SK-N-SH (cell line): ENCODE results near the gene PBX2. TPM values are rescaled to one million over a fixed set of nuclear protein-coding genes. Genes with fewer than 3 reads are reported as not detected.

Experiments
- CTCF ChIA-PET: fragments of 300-600, 350-600 bp; formaldehyde crosslinking; extraction: SDS; loops from one replicate; lab custom pipeline; 2021; lab: Yijun Ruan, JAX
- POLR2A ChIA-PET: fragments of 350-600 bp; sonication (Branson Sonifier 250); formaldehyde crosslinking; extraction: SDS; loops from one replicate; lab custom pipeline; 2020; ENCODE audit warnings: antibody characterized with exemption, inconsistent platforms; lab: Yijun Ruan, JAX
- DNase-seq: peaks from one replicate; pipeline ENCODE4 v3.0.0; 2012
- H2AFZ ChIP-seq: fragments of 200-600 bp; sonication (generic); 2 replicates; pipeline ENCODE4 v1.8.1; 2016; ENCODE audit warnings: antibody characterized with exemption, mild to moderate bottlenecking, low read depth
- H3F3A ChIP-seq: fragments of 200-600 bp; sonication (generic); replicated peaks from 2 replicates; pipeline ENCODE3; 2016; ENCODE audit warnings: antibody characterized with exemption, mild to moderate bottlenecking; ENCODE audit not compliant: insufficient read depth
- H3K27ac ChIP-seq, 2 experiments: fragments of 200-500 bp in 1 of 2; fragments of 200-600 bp in 1 of 2; sonication (Bioruptor generic) in 1 of 2; sonication (generic), shearing (Covaris generic) in 1 of 2; 2 replicates each; pipeline versions ENCODE4 v1.5.1 to v1.6.1; 2014 to 2016; ENCODE audit warnings: low read depth in 2 of 2, inconsistent platforms in 1 of 2, low read length in 1 of 2, mild to moderate bottlenecking in 1 of 2, mixed read lengths in 1 of 2
- H3K27me3 ChIP-seq: fragments of 200-600 bp; sonication (generic), shearing (Covaris generic); 2 replicates; pipeline ENCODE4 v1.6.1; 2016; ENCODE audit warnings: mixed run types; ENCODE audit not compliant: insufficient read depth
- H3K36me3 ChIP-seq, 2 experiments: fragments of 200-500 bp in 1 of 2; fragments of 200-600 bp in 1 of 2; sonication (Bioruptor generic) in 1 of 2; sonication (generic) in 1 of 2; replicated peaks in 1 of 2; 2 replicates each; pipeline versions ENCODE3 to v1.5.1; 2014 to 2016; ENCODE audit warnings: low read length in 1 of 2, mild to moderate bottlenecking in 1 of 2; ENCODE audit not compliant: insufficient read depth in 2 of 2, control insufficient read depth in 1 of 2
- H3K4me1 ChIP-seq, 2 experiments: fragments of 200-500 bp in 1 of 2; fragments of 200-600 bp in 1 of 2; sonication (Bioruptor generic) in 1 of 2; sonication (generic), shearing (Covaris generic) in 1 of 2; 2 replicates each; pipeline versions ENCODE4 v1.5.1 to v1.6.1; 2014 to 2016; ENCODE audit warnings: low read depth in 1 of 2, low read length in 1 of 2, mixed run types in 1 of 2; ENCODE audit not compliant: insufficient read depth in 2 of 2, control insufficient read depth in 1 of 2
- H3K4me2 ChIP-seq: fragments of 200-600 bp; sonication (generic), shearing (Covaris generic); 2 replicates; pipeline ENCODE4 v1.6.1; 2017; ENCODE audit warnings: mixed run types
- H3K4me3 ChIP-seq, 2 experiments: fragments of 200-500 bp in 1 of 2; fragments of 200-600 bp in 1 of 2; sonication (Bioruptor generic) in 1 of 2; sonication (generic), shearing (Covaris generic) in 1 of 2; 2 replicates each; pipeline versions ENCODE4 v1.5.1 to v1.8.1; 2014 to 2016; ENCODE audit warnings: low read depth in 2 of 2, inconsistent platforms in 1 of 2, low read length in 1 of 2, mild to moderate bottlenecking in 1 of 2, mixed read lengths in 1 of 2, moderate library complexity in 1 of 2
- H3K79me2 ChIP-seq: fragments of 200-600 bp; sonication (generic); 2 replicates; pipeline ENCODE4 v1.8.1; 2017; ENCODE audit warnings: mild to moderate bottlenecking; ENCODE audit not compliant: insufficient read depth
- H3K9ac ChIP-seq: fragments of 200-600 bp; sonication (generic); 2 replicates; pipeline ENCODE4 v1.6.1; 2017; ENCODE audit warnings: mixed run types
- H3K9me2 ChIP-seq: fragments of 200-600 bp; sonication (generic); 2 replicates; pipeline ENCODE4 v1.6.1; 2017; ENCODE audit warnings: mixed run types
- H3K9me3 ChIP-seq: fragments of 200-600 bp; sonication (generic); 2 replicates; pipeline ENCODE4 v1.6.1; 2017; ENCODE audit warnings: mixed run types, mild to moderate bottlenecking, moderate library complexity
- H4K20me1 ChIP-seq: fragments of 200-600 bp; sonication (generic); 2 replicates; pipeline ENCODE4 v1.6.1; 2017; ENCODE audit warnings: mild to moderate bottlenecking, mixed run types; ENCODE audit not compliant: insufficient read depth
- CTCF ChIP-seq: fragments of 200-600 bp; sonication (generic); IDR thresholded peaks from 2 replicates; pipeline ENCODE4 v1.6.1; 2017; ENCODE audit warnings: antibody characterized with exemption, mild to moderate bottlenecking, moderate library complexity
- ELF1 ChIP-seq: IDR thresholded peaks from 2 replicates; pipeline ENCODE4 v1.4.0; 2012
- FOSL2 ChIP-seq: IDR thresholded peaks from 2 replicates; pipeline ENCODE4 v1.4.0; 2012; ENCODE audit warnings: low read depth, mild to moderate bottlenecking, moderate library complexity, borderline replicate concordance
- FOXJ3 ChIP-seq: sonication (generic); formaldehyde crosslinking; IDR thresholded peaks from 2 replicates; pipeline ENCODE4 v1.5.1; 2020; ENCODE audit warnings: mild to moderate bottlenecking, missing genetic modification reagents
- GABPA ChIP-seq: IDR thresholded peaks from 2 replicates; pipeline ENCODE4 v1.4.0; 2012; ENCODE audit warnings: low read depth, mild to moderate bottlenecking
- POLR2AphosphoS5 ChIP-seq: IDR thresholded peaks from 2 replicates; pipeline ENCODE4 v1.6.1; 2012; ENCODE audit warnings: low read depth, low read length
- RAD21 ChIP-seq: IDR thresholded peaks from 2 replicates; pipeline ENCODE4 v1.6.1; 2012; ENCODE audit warnings: mild to moderate bottlenecking, low read length
- RCOR1 ChIP-seq: fragments of 150-350 bp; IDR thresholded peaks from 2 replicates; pipeline ENCODE4 v1.6.1; 2017; ENCODE audit warnings: antibody characterized with exemption, low read length
- RFX5 ChIP-seq: IDR thresholded peaks from 2 replicates; pipeline ENCODE4 v1.6.1; 2012; ENCODE audit warnings: mild to moderate bottlenecking, improper control_type of control experiment, low read length
- RXRA ChIP-seq: IDR thresholded peaks from 2 replicates; pipeline ENCODE4 v1.4.0; 2012; ENCODE audit warnings: low read depth, mild to moderate bottlenecking, borderline replicate concordance
- USF1 ChIP-seq: IDR thresholded peaks from 2 replicates; pipeline ENCODE4 v1.4.0; 2012; ENCODE audit warnings: low read depth, borderline replicate concordance
- YY1 ChIP-seq: IDR thresholded peaks from 2 replicates; pipeline ENCODE4 v1.4.0; 2012; ENCODE audit warnings: low read depth, mild to moderate bottlenecking
- WGBS: methylation state at CpG from one replicate; pipeline ENCODE4 v1.1.6; 2017; ENCODE audit warnings: low lambda C conversion rate; 5-methylcytosine and 5-hydroxymethylcytosine counted together
- polyA plus RNA-seq, 3 experiments: library from polyadenylated mRNA; depleted of rRNA; stranded (reverse); fragments of >200 nt; gene quantifications; 2 replicates each; pipeline ENCODE4 v1.2.3, GENCODE V29; 2012
- TF ChIP-seq, protein P1 (sequence below): IDR thresholded peaks from 2 replicates; pipeline ENCODE4; 2012

The PBX2 gene
- polyA plus RNA-seq, 1 of the 3 experiments (the other 2 are of a cell fraction), result 74.5 TPM

DNA sequence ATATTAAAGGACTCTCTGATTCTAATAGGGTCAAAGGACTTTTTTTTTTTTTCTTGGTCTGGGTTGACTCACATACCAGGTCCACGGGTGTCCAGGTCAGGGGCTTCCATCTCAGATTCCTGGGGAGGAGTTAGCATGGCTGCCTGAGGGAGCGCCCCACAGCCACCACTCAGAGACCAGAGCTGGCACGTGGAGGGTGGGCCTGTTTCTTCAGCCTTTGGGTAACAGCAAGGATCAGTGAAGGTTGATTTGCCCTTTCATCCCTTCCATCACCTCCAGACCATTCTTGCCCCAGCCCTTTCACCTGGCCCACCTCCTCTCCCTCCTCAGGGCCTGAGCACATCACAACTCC is 8.3 kb upstream of the PBX2 start:
- CTCF ChIA-PET, result interaction anchor here (0.6 kb wide), 1 partner anchor 268 kb away, joined by 3 read pairs; no protein-coding TSS in a partner anchor
- POLR2A ChIA-PET, result no interaction called here
- H3K27ac ChIP-seq, result no peak overlapping the region

More for the DNA sequence above, 8.3 kb upstream of the PBX2 start:
- Histone ChIP-seq H3K4me2 (no peak overlapping the region), H3K36me3 (no peaks in the 10 kb centered on the region), H3K9me3 (no peaks in the 10 kb centered on the region), H3K79me2 (no peaks in the 10 kb centered on the region), H3K4me1 (peaks cover 6 to 14% of the 10 kb centered on the region in 2 experiments; a peak in 1 of 4 replicates), H2AFZ (no peak overlapping the region), H3K4me3 (no peak overlapping the region), H3K27me3 (peaks cover 5% of the 10 kb centered on the region; the same call in 1 of the 2 replicates), H3F3A (peaks cover 13% of the 10 kb centered on the region), H4K20me1 (no peaks in the 10 kb centered on the region), H3K9ac (no peak overlapping the region), H3K9me2 (no peaks in the 10 kb centered on the region)
- no peak for DNase-seq
- TF ChIP-seq RFX5 (no peak), POLR2AphosphoS5 (no peak), RXRA (no peak), YY1 (no peak), USF1 (no peak), FOSL2 (no peak), FOXJ3 (CRISPR knock-in tag) (no peak), RAD21 (no peak), RCOR1 (no peak), ELF1 (no peak), CTCF (no peak), GABPA (no peak)
- TF ChIP-seq, protein P1, sequence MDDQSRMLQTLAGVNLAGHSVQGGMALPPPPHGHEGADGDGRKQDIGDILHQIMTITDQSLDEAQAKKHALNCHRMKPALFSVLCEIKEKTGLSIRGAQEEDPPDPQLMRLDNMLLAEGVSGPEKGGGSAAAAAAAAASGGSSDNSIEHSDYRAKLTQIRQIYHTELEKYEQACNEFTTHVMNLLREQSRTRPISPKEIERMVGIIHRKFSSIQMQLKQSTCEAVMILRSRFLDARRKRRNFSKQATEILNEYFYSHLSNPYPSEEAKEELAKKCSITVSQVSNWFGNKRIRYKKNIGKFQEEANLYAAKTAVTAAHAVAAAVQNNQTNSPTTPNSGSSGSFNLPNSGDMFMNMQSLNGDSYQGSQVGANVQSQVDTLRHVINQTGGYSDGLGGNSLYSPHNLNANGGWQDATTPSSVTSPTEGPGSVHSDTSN, result no peak
- WGBS, result 82% methylated on average over 3 of the region's 3 CpGs
